IMR-90 (cell line): ENCODE measurements around the gene GPC6. TPM values are rescaled to one million over a fixed set of nuclear protein-coding genes. Genes with fewer than 3 reads are reported as not detected.

Source experiments
- ATAC-seq: fragments of 200-7000 bp; cut with Tn5 transposase; 2 replicates; pipeline ENCODE4 v1.9.1; 2020; ENCODE audit warnings: low read depth, mild to moderate bottlenecking, moderate library complexity
- BruUV-seq: library from RNA; stranded (reverse); fragments of 400-500 nt; replicated peaks from 2 replicates; lab custom pipeline; 2021; lab: Mats Ljungman, UMichigan
- CTCF ChIA-PET: fragments of 300-600 bp; formaldehyde crosslinking; extraction: SDS; loops from one replicate; lab custom pipeline; 2021; ENCODE audit warnings: antibody characterized with exemption; lab: Yijun Ruan, JAX
- POLR2A ChIA-PET: fragments of 300-600 bp; sonication (Branson Sonifier 250); formaldehyde crosslinking; loops from one replicate; lab custom pipeline; 2022; ENCODE audit warnings: antibody characterized with exemption; ENCODE audit not compliant: unreplicated experiment; lab: Charles Lee
- DNase-seq: peaks from one replicate; pipeline ENCODE4 v3.0.0; 2013
- H2AFZ ChIP-seq: replicated peaks from 2 replicates; pipeline ENCODE3; 2013; ENCODE audit warnings: low read length, mild to moderate bottlenecking; ENCODE audit not compliant: poor library complexity
- H2AK5ac ChIP-seq: 2 replicates; pipeline ENCODE4 v1.6.1; 2013; ENCODE audit warnings: low read depth, low read length, inconsistent platforms
- H2AK9ac ChIP-seq: replicated peaks from 2 replicates; pipeline ENCODE3; 2013; ENCODE audit warnings: mild to moderate bottlenecking, low read depth, low read length, moderate library complexity; ENCODE audit not compliant: poor library complexity
- H2BK120ac ChIP-seq: 2 replicates; pipeline ENCODE4 v1.6.1; 2013; ENCODE audit warnings: low read depth, low read length, inconsistent platforms
- H2BK15ac ChIP-seq: 3 replicates; pipeline ENCODE4 v1.6.1; 2013; ENCODE audit warnings: low read depth, low read length, inconsistent platforms
- H2BK20ac ChIP-seq: 2 replicates; pipeline ENCODE4 v1.6.1; 2013; ENCODE audit warnings: low read depth, mild to moderate bottlenecking, inconsistent platforms, low read length, moderate library complexity
- H2BK5ac ChIP-seq: 2 replicates; pipeline ENCODE4 v1.6.1; 2013; ENCODE audit warnings: mild to moderate bottlenecking, low read depth, low read length, inconsistent platforms; ENCODE audit not compliant: poor library complexity, severe bottlenecking
- H3K14ac ChIP-seq: replicated peaks from 2 replicates; pipeline ENCODE4 v1.6.1; 2013; ENCODE audit warnings: low read depth, low read length, inconsistent platforms
- H3K18ac ChIP-seq: 2 replicates; pipeline ENCODE4 v1.6.1; 2013; ENCODE audit warnings: low read depth, low read length, control low read depth
- H3K23ac ChIP-seq: 2 replicates; pipeline ENCODE4 v1.6.1; 2013; ENCODE audit warnings: low read depth, low read length, inconsistent platforms
- H3K27ac ChIP-seq: 2 replicates; pipeline ENCODE4 v1.5.1; 2013; ENCODE audit warnings: mild to moderate bottlenecking, control low read depth, low read length; ENCODE audit not compliant: insufficient read depth
- H3K27me3 ChIP-seq: 2 replicates; pipeline ENCODE4 v1.6.1; 2013; ENCODE audit warnings: low read length; ENCODE audit not compliant: control insufficient read depth, insufficient read depth
- H3K36me3 ChIP-seq: 2 replicates; pipeline ENCODE4 v1.6.1; 2013; ENCODE audit warnings: low read length, mixed read lengths; ENCODE audit not compliant: control insufficient read depth, insufficient read depth
- H3K4ac ChIP-seq: 2 replicates; pipeline ENCODE4 v1.6.1; 2013; ENCODE audit warnings: low read depth, low read length, inconsistent platforms
- H3K4me1 ChIP-seq: 2 replicates; pipeline ENCODE4 v1.6.1; 2013; ENCODE audit warnings: low read length, mixed read lengths; ENCODE audit not compliant: control insufficient read depth, insufficient read depth
- H3K4me2 ChIP-seq: 2 replicates; pipeline ENCODE4 v1.6.1; 2013; ENCODE audit warnings: low read depth, mild to moderate bottlenecking, control low read depth, low read length, moderate library complexity
- H3K4me3 ChIP-seq: 2 replicates; pipeline ENCODE4 v1.5.1; 2013; ENCODE audit warnings: low read depth, mild to moderate bottlenecking, control low read depth, low read length, moderate library complexity; ENCODE audit not compliant: insufficient read depth
- H3K56ac ChIP-seq: 2 replicates; pipeline ENCODE4 v1.6.1; 2013; ENCODE audit warnings: low read length, inconsistent platforms; ENCODE audit not compliant: insufficient read depth; ENCODE audit errors: extremely low read depth
- H3K79me1 ChIP-seq, 2 experiments: 2 replicates each; pipeline ENCODE4 v1.6.1; 2013; ENCODE audit warnings: low read length in 2 of 2, inconsistent platforms in 1 of 2, low read depth in 1 of 2
- H3K9ac ChIP-seq: 2 replicates; pipeline ENCODE4 v1.6.1; 2013; ENCODE audit warnings: low read depth, low read length, control low read depth
- H3K9me1 ChIP-seq: 2 replicates; pipeline ENCODE4 v1.6.1; 2013; ENCODE audit warnings: low read length, inconsistent platforms; ENCODE audit not compliant: insufficient read depth
- H3K9me3 ChIP-seq: 2 replicates; pipeline ENCODE4 v1.6.1; 2013; ENCODE audit warnings: low read length; ENCODE audit not compliant: control insufficient read depth, insufficient read depth
- H4K20me1 ChIP-seq: 2 replicates; pipeline ENCODE4 v1.6.1; 2013; ENCODE audit warnings: low read length, inconsistent platforms; ENCODE audit not compliant: insufficient read depth
- H4K5ac ChIP-seq: 2 replicates; pipeline ENCODE4 v1.6.1; 2013; ENCODE audit warnings: mild to moderate bottlenecking, low read depth, low read length, control low read depth
- H4K8ac ChIP-seq, 2 experiments: 2 replicates each; pipeline ENCODE4 v1.6.1; 2013; ENCODE audit warnings: low read depth in 2 of 2, low read length in 2 of 2, control low read depth in 1 of 2, inconsistent platforms in 1 of 2
- H4K91ac ChIP-seq: 2 replicates; pipeline ENCODE4 v1.6.1; 2013; ENCODE audit warnings: low read depth, low read length, inconsistent platforms; ENCODE audit not compliant: insufficient read depth
- BHLHE40 ChIP-seq: fragments of 150-350 bp; IDR thresholded peaks from 2 replicates; pipeline ENCODE4 v1.6.1; 2016; ENCODE audit warnings: mild to moderate bottlenecking, low read depth, low read length
- CHD1 ChIP-seq: IDR thresholded peaks from 2 replicates; pipeline ENCODE4 v1.6.1; 2012; ENCODE audit warnings: low read depth, low read length, improper control_type of control experiment
- MAFK ChIP-seq: IDR thresholded peaks from 2 replicates; pipeline ENCODE4 v1.6.1; 2012; ENCODE audit warnings: low read depth, low read length, improper control_type of control experiment
- MAZ ChIP-seq: IDR thresholded peaks from 2 replicates; pipeline ENCODE4 v1.6.1; 2012; ENCODE audit warnings: low read depth, mild to moderate bottlenecking, low read length, improper control_type of control experiment, moderate library complexity, borderline replicate concordance
- MXI1 ChIP-seq: IDR thresholded peaks from 2 replicates; pipeline ENCODE4 v1.6.1; 2012; ENCODE audit warnings: low read depth, mild to moderate bottlenecking, low read length, moderate library complexity, borderline replicate concordance
- NFE2L2 ChIP-seq: fragments of 150-350 bp; IDR thresholded peaks from 2 replicates; pipeline ENCODE4 v1.6.1; 2016; ENCODE audit warnings: low read depth, mild to moderate bottlenecking, low read length
- POLR2A ChIP-seq: IDR thresholded peaks from 2 replicates; pipeline ENCODE4 v1.6.1; 2012; ENCODE audit warnings: mild to moderate bottlenecking, low read depth, low read length
- RAD21 ChIP-seq: IDR thresholded peaks from 2 replicates; pipeline ENCODE4 v1.6.1; 2012; ENCODE audit warnings: low read length, improper control_type of control experiment
- RFX5 ChIP-seq: IDR thresholded peaks from 2 replicates; pipeline ENCODE4 v1.8.0; 2012; ENCODE audit warnings: low read depth, mild to moderate bottlenecking, low read length, moderate library complexity
- SMC3 ChIP-seq: fragments of 150-350 bp; IDR thresholded peaks from 2 replicates; pipeline ENCODE4 v1.6.1; 2016; ENCODE audit warnings: low read depth, mild to moderate bottlenecking, antibody characterized with exemption, low read length, moderate library complexity
- WGBS, 2 experiments: methylation state at CpG; one replicate each; pipeline versions ENCODE4 v1.1.5 to v1.1.7; 2013; ENCODE audit warnings: missing lambda C conversion rate in 2 of 2; ENCODE audit not compliant: insufficient read length in 1 of 2; ENCODE audit errors: extremely low coverage in 2 of 2; 5-methylcytosine and 5-hydroxymethylcytosine counted together
- dilution Hi-C: fragments of 300-500 bp; cut with HindIII; formaldehyde crosslinking; loops from one replicate; pipeline ENCODE4 v1.14.3; 2018; ENCODE audit warnings: low sequenced_read_pairs; ENCODE audit not compliant: unreplicated experiment
- in situ Hi-C: fragments of 300-500 bp; cut with MboI; formaldehyde crosslinking; loops from 3 replicates; pipeline ENCODE4 v1.14.3; 2019; ENCODE audit warnings: low sequenced_read_pairs, inconsistent platforms, mixed read lengths
- intact Hi-C: fragments of 100-400 bp; cut with micrococcal nuclease; formaldehyde crosslinking; loops from 2 replicates; pipeline ENCODE4 v1.10.0; 2022
- polyA plus RNA-seq, 3 experiments: library from polyadenylated mRNA; depleted of rRNA; stranded (reverse); fragments of >200 nt; gene quantifications; 2 replicates each; pipeline ENCODE4 v1.2.3, GENCODE V29; 2012; ENCODE audit warnings: low replicate concordance in 1 of 3
- total RNA-seq: library from RNA; depleted of rRNA; stranded (reverse); fragments of >200 nt; gene quantifications from 2 replicates; pipeline ENCODE4 v1.2.3, GENCODE V29; 2012
- TF ChIP-seq, protein P1 (sequence below): fragments of 150-350 bp; IDR thresholded peaks from 2 replicates; pipeline ENCODE4 v1.6.1; 2017; ENCODE audit warnings: mild to moderate bottlenecking, antibody characterized with exemption, low read length, low read depth
- TF ChIP-seq, protein P2 (sequence below): conservative IDR thresholded peaks from 2 replicates; pipeline ENCODE4 v1.5.1; 2012; ENCODE audit warnings: mild to moderate bottlenecking, low read depth, low read length, improper control_type of control experiment

GPC6 gene
- total and polyA plus RNA-seq, 2 of the 4 experiments (the other 2 are of a cell fraction) = 14.9 to 39.4 TPM

DNA sequence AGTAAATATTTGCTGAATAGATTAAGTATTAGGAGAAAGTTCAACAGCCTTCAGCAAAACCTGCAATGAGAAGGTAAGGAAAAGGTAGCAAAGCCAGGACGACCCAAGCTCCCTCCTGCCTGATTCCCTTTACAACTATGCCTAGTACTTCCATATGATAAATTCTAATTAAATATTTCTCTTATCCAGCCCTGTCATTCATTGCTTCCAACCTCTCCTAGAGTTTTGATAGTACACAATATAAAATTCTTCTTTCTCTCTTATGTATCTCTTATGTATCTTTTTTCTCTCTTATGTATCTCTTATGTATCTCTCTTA, 1065.7 kb downstream of the GPC6 start:
- H3K23ac ChIP-seq = no peak overlapping the region
- ATAC-seq (no peak), DNase-seq (no peak)
- H2BK20ac ChIP-seq = no peak overlapping the region
- ChIA-PET CTCF (no interaction called here), POLR2A (no interaction called here)
- no peak overlapping the region for H3K56ac ChIP-seq
- no peak overlapping the region for H3K18ac ChIP-seq
- H3K14ac ChIP-seq = no peak overlapping the region
- H4K20me1 ChIP-seq = no peaks in the 10 kb centered on the region
- H3K79me1 ChIP-seq = no peaks in the 10 kb centered on the region
- dilution Hi-C loops = no loop called here
- H3K4me1 ChIP-seq = no peaks in the 10 kb centered on the region
- no peak overlapping the region for H2AFZ ChIP-seq
- no peaks in the 10 kb centered on the region for H3K27me3 ChIP-seq
- no TSS peak for BruUV-seq
- H2BK15ac ChIP-seq = no peak overlapping the region
- intact Hi-C loops = no loop called here
- no peak overlapping the region for H2AK5ac ChIP-seq
- no peaks in the 10 kb centered on the region for H3K9me1 ChIP-seq
- no peak overlapping the region for H4K8ac ChIP-seq
- no peak overlapping the region for H4K91ac ChIP-seq
- no peak overlapping the region for H2AK9ac ChIP-seq
- no peak overlapping the region for H3K27ac ChIP-seq
- H2BK5ac ChIP-seq = no peak overlapping the region
- H3K36me3 ChIP-seq = no peaks in the 10 kb centered on the region
- no peak overlapping the region for H3K4me2 ChIP-seq
- TF ChIP-seq CHD1 = no peak
- no peak for TF ChIP-seq MAZ
- TF ChIP-seq NFE2L2 = no peak
- no peak for TF ChIP-seq MAFK
- TF ChIP-seq MXI1 = no peak
- TF ChIP-seq, protein P1, sequence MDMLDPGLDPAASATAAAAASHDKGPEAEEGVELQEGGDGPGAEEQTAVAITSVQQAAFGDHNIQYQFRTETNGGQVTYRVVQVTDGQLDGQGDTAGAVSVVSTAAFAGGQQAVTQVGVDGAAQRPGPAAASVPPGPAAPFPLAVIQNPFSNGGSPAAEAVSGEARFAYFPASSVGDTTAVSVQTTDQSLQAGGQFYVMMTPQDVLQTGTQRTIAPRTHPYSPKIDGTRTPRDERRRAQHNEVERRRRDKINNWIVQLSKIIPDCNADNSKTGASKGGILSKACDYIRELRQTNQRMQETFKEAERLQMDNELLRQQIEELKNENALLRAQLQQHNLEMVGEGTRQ = no peak
- TF ChIP-seq POLR2A = no peak
- TF ChIP-seq SMC3 = no peak
- TF ChIP-seq RFX5 = no peak
- TF ChIP-seq, protein P2, sequence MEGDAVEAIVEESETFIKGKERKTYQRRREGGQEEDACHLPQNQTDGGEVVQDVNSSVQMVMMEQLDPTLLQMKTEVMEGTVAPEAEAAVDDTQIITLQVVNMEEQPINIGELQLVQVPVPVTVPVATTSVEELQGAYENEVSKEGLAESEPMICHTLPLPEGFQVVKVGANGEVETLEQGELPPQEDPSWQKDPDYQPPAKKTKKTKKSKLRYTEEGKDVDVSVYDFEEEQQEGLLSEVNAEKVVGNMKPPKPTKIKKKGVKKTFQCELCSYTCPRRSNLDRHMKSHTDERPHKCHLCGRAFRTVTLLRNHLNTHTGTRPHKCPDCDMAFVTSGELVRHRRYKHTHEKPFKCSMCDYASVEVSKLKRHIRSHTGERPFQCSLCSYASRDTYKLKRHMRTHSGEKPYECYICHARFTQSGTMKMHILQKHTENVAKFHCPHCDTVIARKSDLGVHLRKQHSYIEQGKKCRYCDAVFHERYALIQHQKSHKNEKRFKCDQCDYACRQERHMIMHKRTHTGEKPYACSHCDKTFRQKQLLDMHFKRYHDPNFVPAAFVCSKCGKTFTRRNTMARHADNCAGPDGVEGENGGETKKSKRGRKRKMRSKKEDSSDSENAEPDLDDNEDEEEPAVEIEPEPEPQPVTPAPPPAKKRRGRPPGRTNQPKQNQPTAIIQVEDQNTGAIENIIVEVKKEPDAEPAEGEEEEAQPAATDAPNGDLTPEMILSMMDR = no peak
- TF ChIP-seq BHLHE40 = no peak
- no peak for TF ChIP-seq RAD21
- in situ Hi-C loops = no loop called here
- no peaks in the 10 kb centered on the region for H3K9me3 ChIP-seq
- H3K4me3 ChIP-seq = no peak overlapping the region
- H3K4ac ChIP-seq = no peak overlapping the region
- no CpG with 5 or more reads among the region's 1 CpG for WGBS, 2 experiments
- H4K5ac ChIP-seq = no peak overlapping the region
- no peak overlapping the region for H3K9ac ChIP-seq
- H2BK120ac ChIP-seq = no peak overlapping the region
